ENCODE measurements around the gene ARHGAP4. TPM values are rescaled to one million over a fixed set of nuclear protein-coding genes. Genes with fewer than 3 reads are reported as not detected.
A peak's percentile ranks its signal among the peaks of the same experiment; 100 is the strongest.

The ARHGAP4 gene
- total and polyA plus RNA-seq, 5 donors: 13.4 to 22.9 (median 15.0) TPM

- WGBS: 90% methylated on average over 32 of the region's 32 CpGs
- H3K27me3 ChIP-seq (ENCODE audit: control insufficient read depth, insufficient read depth): no peaks in the 10 kb centered on the region
- H3K4me1 ChIP-seq (ENCODE audit: control insufficient read depth, insufficient read depth, low read length): no peaks in the 10 kb centered on the region
- ATAC-seq (no peak), DNase-seq (no peak)
- intact Hi-C loops (cut with DNase I): loop anchor here in 3 of 4 donors (2.0 to 10.0 kb wide), 2 partner anchors 188 kb away; partner anchors contain the start of gene PLXNB3 (in 3 of the 3)
- H3K27ac ChIP-seq (ENCODE audit: low read length): no peak overlapping the region
- no peak overlapping the region for H3K4me3 ChIP-seq (ENCODE audit: low read length)
- H3K9me3 ChIP-seq (ENCODE audit: control insufficient read depth, low read length): no peaks in the 10 kb centered on the region
Observed at GRCh38 chrX:153952373-153953026, 26.4 kb upstream of the ARHGAP4 start.

- Histone ChIP-seq H3K27me3 (ENCODE audit: control insufficient read depth, insufficient read depth) (no peaks in the 10 kb centered on the region), H3K4me1 (ENCODE audit: control insufficient read depth, insufficient read depth, low read length) (no peaks in the 10 kb centered on the region), H3K27ac (ENCODE audit: low read length) (no peak overlapping the region), H3K9me3 (ENCODE audit: control insufficient read depth, low read length) (no peaks in the 10 kb centered on the region), H3K4me3 (ENCODE audit: low read length) (no peak overlapping the region)
- ATAC-seq (no peak), DNase-seq (no peak)
- 93% methylated on average over 26 of the region's 28 CpGs for WGBS
- intact Hi-C loops (cut with DNase I): loop anchor here in 3 of 4 donors (2.0 to 10.0 kb wide), 2 partner anchors 187 kb away; partner anchors contain the start of gene PLXNB3 (in 3 of the 3)
Observed at GRCh38 chrX:153951683-153952372, 25.8 kb upstream of the ARHGAP4 start.

GRCh38 chrX:153950127-153950526 is 24.1 kb upstream of the ARHGAP4 start:
- no peak for ATAC-seq

GRCh38 chrX:153948847-153949805 is 23.1 kb upstream of the ARHGAP4 start:
- intact Hi-C loops (cut with DNase I): no loop called here
- 43% methylated on average over 30 of the region's 30 CpGs for WGBS
- H3K9me3 ChIP-seq (ENCODE audit: control insufficient read depth, low read length): no peaks in the 10 kb centered on the region
- no peak overlapping the region for H3K4me3 ChIP-seq (ENCODE audit: low read length)
- ATAC-seq (peak in 1 of 2 donors; percentile 27), DNase-seq (no peak)
- H3K27ac ChIP-seq (ENCODE audit: low read length): peak overlapping the region; percentile 7
- H3K4me1 ChIP-seq (ENCODE audit: control insufficient read depth, insufficient read depth, low read length): no peaks in the 10 kb centered on the region
- H3K27me3 ChIP-seq (ENCODE audit: control insufficient read depth, insufficient read depth): no peaks in the 10 kb centered on the region

More at GRCh38 chrX:153950127-153950526, 24.1 kb upstream of the ARHGAP4 start:
- H3K27me3 ChIP-seq (ENCODE audit: control insufficient read depth, insufficient read depth): no peaks in the 10 kb centered on the region
- no peak for DNase-seq
- 78% methylated on average over 19 of the region's 19 CpGs for WGBS
- intact Hi-C loops (cut with DNase I): loop anchor here in 2 of 4 donors (10.0 kb wide), 1 partner anchor 185 kb away; the partner anchor contains the start of gene PLXNB3 (in 2 of the 2)
- no peak overlapping the region for H3K4me3 ChIP-seq (ENCODE audit: low read length)
- H3K4me1 ChIP-seq (ENCODE audit: control insufficient read depth, insufficient read depth, low read length): no peaks in the 10 kb centered on the region
- no peak overlapping the region for H3K27ac ChIP-seq (ENCODE audit: low read length)
- no peaks in the 10 kb centered on the region for H3K9me3 ChIP-seq (ENCODE audit: control insufficient read depth, low read length)

DNA sequence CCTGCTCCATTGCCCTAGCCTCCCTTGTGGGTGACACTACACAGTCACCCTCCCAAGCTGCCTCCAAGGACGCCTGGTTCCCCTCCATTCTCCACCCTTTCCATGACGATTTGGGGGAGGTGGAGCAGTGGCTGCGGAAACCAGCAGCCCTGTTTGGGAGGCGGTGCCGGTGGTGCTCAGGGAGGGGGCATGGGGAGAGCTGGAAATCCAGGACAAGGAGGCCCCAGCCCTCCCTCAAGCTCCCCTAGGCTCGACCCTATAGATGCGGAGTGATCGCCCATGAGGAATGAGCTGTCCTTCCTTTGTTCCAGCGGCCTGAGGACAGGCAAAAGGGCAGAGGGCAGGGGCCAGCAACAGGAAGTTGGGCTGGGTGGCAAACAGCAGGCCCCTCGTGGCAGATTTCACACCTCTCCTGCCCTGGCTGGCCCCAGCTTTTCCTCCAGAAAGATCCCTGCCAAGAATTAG is 22.0 kb upstream of the ARHGAP4 start:
- H3K27ac ChIP-seq (ENCODE audit: low read length): peak overlapping the region; percentile 14
- WGBS: 37% methylated on average over 10 of the region's 10 CpGs
- intact Hi-C loops (cut with DNase I): no loop called here
- no peak overlapping the region for H3K4me3 ChIP-seq (ENCODE audit: low read length)
- ATAC-seq: peak; percentile 9 to 60
- H3K4me1 ChIP-seq (ENCODE audit: control insufficient read depth, insufficient read depth, low read length): no peaks in the 10 kb centered on the region
- no peaks in the 10 kb centered on the region for H3K9me3 ChIP-seq (ENCODE audit: control insufficient read depth, low read length)
- H3K27me3 ChIP-seq (ENCODE audit: control insufficient read depth, insufficient read depth): no peaks in the 10 kb centered on the region
- peak in 2 of 3 donors; percentile 55 to 63 for DNase-seq

- Histone ChIP-seq H3K4me1 (ENCODE audit: control insufficient read depth, insufficient read depth, low read length) (no peaks in the 10 kb centered on the region), H3K9me3 (ENCODE audit: control insufficient read depth, low read length) (no peaks in the 10 kb centered on the region), H3K27me3 (ENCODE audit: control insufficient read depth, insufficient read depth) (no peaks in the 10 kb centered on the region), H3K4me3 (ENCODE audit: low read length) (no peak overlapping the region), H3K27ac (ENCODE audit: low read length) (peak overlapping the region; percentile 14)
- peak; percentile 60 to 63 for ATAC-seq
- DNase-seq: peak; percentile 71 to 90 (median 87)
- intact Hi-C loops (cut with DNase I): no loop called here
- WGBS: 35% methylated on average over 19 of the region's 19 CpGs
Observed at GRCh38 chrX:153947009-153947769, 21.1 kb upstream of the ARHGAP4 start.

DNA sequence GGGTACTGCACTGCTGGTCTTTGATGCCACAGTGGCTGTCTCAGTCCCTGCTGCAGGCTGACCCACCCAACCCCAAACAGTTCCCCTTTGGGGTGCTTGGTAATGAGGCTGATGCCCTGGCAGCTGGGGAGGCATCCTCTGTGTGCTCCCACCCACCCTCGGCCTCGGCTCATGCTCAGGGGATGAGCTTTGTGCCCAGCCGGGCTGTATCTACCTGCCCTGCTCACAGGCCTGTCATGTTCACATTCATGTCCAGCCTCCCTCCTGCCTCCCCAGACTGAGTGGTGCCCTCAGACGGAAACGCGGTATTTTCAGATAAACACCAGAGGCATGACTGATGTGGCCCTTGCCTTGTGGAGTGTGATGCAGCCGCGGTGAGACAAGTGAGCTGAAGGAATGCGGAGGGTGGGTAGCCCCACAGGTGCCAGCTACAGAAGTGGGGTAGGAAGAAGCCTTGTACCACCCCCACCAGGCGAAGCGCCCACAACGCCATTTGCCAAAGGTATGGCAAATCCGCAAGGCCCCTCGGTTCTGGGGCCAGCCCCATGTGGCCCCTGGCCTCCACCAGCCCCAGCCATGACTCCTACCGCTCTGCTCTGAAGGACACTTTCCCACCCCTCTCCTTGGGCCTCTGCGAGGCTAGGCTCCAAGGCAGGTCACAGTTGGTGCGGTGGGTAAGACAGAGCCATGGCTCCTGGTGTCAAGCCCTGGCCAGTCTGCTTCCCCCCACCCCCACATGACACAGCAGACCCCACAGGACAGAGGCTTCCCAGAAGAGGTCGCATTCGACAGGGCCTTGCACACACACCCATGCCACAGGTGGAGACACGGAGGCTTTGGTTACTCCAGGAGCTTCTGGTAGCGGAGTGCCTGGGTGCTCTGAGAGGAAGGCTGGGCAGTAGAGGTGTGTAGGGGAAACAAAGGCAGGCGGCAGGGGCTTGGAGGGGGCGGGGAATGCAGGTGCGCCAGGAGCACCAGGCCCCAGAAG is 20.2 kb upstream of the ARHGAP4 start:
- intact Hi-C loops (cut with DNase I): no loop called here
- WGBS: 77% methylated on average over 24 of the region's 24 CpGs
- DNase-seq: peak in 1 of 3 donors; percentile 61

GRCh38 chrX:153944800-153945150 is 18.7 kb upstream of the ARHGAP4 start:
- ATAC-seq (peak in 1 of 2 donors; percentile 4), DNase-seq (no peak)
- H3K4me3 ChIP-seq (ENCODE audit: low read length): peak overlapping the region; percentile 52
- no peaks in the 10 kb centered on the region for H3K9me3 ChIP-seq (ENCODE audit: control insufficient read depth, low read length)
- intact Hi-C loops (cut with DNase I): no loop called here
- 52% methylated on average over 6 of the region's 6 CpGs for WGBS
- no peak overlapping the region for H3K27ac ChIP-seq (ENCODE audit: low read length)
- no peaks in the 10 kb centered on the region for H3K4me1 ChIP-seq (ENCODE audit: control insufficient read depth, insufficient read depth, low read length)
- no peaks in the 10 kb centered on the region for H3K27me3 ChIP-seq (ENCODE audit: control insufficient read depth, insufficient read depth)

More for the DNA sequence above, 20.2 kb upstream of the ARHGAP4 start:
- H3K4me3 ChIP-seq (ENCODE audit: low read length): no peak overlapping the region
- no peak overlapping the region for H3K27ac ChIP-seq (ENCODE audit: low read length)
- H3K9me3 ChIP-seq (ENCODE audit: control insufficient read depth, low read length): no peaks in the 10 kb centered on the region
- no peaks in the 10 kb centered on the region for H3K4me1 ChIP-seq (ENCODE audit: control insufficient read depth, insufficient read depth, low read length)
- ATAC-seq: no peak
- H3K27me3 ChIP-seq (ENCODE audit: control insufficient read depth, insufficient read depth): no peaks in the 10 kb centered on the region

GRCh38 chrX:153944140-153944799 is 18.2 kb upstream of the ARHGAP4 start, which contains the start of gene RENBP:
RENBP (minus strand) TSS chrX:153944643; CDS start chrX:153944610, 33 bp downstream.
- no peaks in the 10 kb centered on the region for H3K27me3 ChIP-seq (ENCODE audit: control insufficient read depth, insufficient read depth)
- 16% methylated on average over 31 of the region's 31 CpGs for WGBS
- peak within 1 kb of the TSS; percentile 13 for H3K27ac ChIP-seq (ENCODE audit: low read length)
- intact Hi-C loops (cut with DNase I): no loop called here
- no peaks in the 10 kb centered on the region for H3K9me3 ChIP-seq (ENCODE audit: control insufficient read depth, low read length)
- no peaks in the 10 kb centered on the region for H3K4me1 ChIP-seq (ENCODE audit: control insufficient read depth, insufficient read depth, low read length)
- peak; percentile 20 to 66 for ATAC-seq
- peak; percentile 63 to 85 (median 82) for DNase-seq
- peak within 1 kb of the TSS; percentile 52 for H3K4me3 ChIP-seq (ENCODE audit: low read length)

Data from right cardiac atrium (tissue), 5 donors.